ENCODE results near the gene MAB21L4. TPM values are rescaled to one million over a fixed set of nuclear protein-coding genes. Genes with fewer than 3 reads are reported as not detected.

Gene MAB21L4
- total and polyA plus RNA-seq, 2 experiments from 2014 or later: not detected

- Histone ChIP-seq H3K4me1 (ENCODE audit: low read depth) (peaks cover under 1% of the 10 kb centered on the region), H3K27me3 (no peaks in the 10 kb centered on the region), H3K4me3 (no peak overlapping the region), H3K36me3 (no peaks in the 10 kb centered on the region), H3K27ac (no peak overlapping the region), H3K9me3 (ENCODE audit: low read depth) (no peaks in the 10 kb centered on the region)
- DNase-seq (ENCODE audit: low read depth in 1 of 2, low spot score in 1 of 2): peak in 1 of 2 donors; percentile 28
- TF ChIP-seq CTCF (IDR thresholded peaks at IDR 0.05; ENCODE audit: low read depth, low read length): no peak
Measured at GRCh38 chr2:240873805-240874714, 21.9 kb downstream of the MAB21L4 start.

DNA sequence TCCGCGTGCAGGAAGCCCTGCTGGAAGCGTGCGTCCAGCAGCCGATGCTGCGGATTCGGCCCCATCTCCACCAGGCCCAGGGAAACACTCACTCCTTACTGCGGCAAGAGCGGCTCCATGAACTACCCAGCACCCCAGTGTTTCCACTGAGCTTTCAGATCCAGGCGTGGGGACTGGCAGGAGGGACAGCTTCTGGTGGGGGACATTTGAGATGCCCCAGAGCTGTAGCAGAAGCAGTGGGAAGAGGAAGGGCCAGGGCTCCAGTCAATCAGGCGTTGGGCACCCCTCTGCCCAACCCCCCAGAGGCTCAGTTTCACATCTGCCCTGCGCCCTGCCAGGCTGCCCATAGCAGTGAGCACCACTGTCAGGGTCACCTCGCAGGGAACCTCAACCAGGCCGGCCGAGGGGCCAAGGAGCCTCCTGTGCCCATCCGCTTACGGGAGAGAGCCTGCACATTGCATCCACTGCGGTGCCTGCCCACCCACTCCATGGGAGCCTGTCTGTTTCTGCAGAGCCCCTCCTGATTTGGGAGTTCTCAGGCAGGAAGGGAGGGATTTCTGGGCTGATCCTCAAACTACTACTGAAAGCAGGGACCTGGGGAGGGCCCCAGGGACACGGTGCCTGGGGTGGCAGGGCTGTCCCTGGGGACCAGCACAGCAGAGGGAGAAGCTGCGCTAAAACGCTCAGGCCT lies 22.7 kb downstream of the MAB21L4 start:
- TF ChIP-seq CTCF (IDR thresholded peaks at IDR 0.05; ENCODE audit: low read depth, low read length): no peak
- no peaks in the 10 kb centered on the region for H3K9me3 ChIP-seq (ENCODE audit: low read depth)
- no peaks in the 10 kb centered on the region for H3K27me3 ChIP-seq
- no peak for DNase-seq (ENCODE audit: low read depth in 1 of 2, low spot score in 1 of 2)
- peaks cover 8% of the 10 kb centered on the region for H3K4me1 ChIP-seq (ENCODE audit: low read depth)
- H3K27ac ChIP-seq: no peak overlapping the region
- no peaks in the 10 kb centered on the region for H3K36me3 ChIP-seq
- H3K4me3 ChIP-seq: no peak overlapping the region

DNA sequence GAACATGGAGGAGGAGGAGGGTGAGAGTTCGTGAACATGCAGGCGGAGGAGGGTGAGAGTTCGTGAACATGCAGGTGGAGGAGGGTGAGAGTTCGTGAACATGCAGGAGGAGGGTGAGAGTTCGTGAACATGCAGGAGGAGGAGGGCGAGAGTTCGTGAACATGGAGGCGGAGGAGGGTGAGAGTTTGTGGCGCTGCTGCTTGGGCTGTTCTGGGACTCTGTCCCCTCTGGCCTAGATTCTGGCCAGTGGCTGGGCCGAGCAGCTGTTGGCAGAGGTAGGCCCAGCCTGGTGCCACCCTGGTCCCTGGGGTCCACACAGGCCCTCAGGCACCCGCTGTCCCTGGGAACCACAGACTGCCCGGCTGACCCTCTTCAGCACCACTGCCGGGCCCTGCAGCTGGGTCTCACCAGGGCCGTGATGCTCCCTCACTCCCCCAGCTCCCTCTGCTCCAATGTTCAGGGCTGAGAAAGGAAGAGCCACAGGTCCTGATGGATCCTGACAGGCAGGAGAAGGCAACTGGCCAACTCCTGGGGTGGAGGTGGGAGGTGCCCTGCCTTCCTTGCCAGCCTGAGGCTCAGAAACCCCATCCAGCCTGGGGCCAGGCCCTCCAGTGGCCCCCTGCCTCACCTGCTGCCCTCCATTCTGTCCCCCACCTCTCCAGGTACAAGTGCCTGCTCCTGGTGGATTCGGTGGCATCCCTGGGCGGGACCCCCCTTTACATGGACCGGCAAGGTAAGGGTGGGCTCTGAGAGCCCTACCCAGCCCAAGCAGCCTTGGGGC lies 23.4 kb downstream of the MAB21L4 start:
- Histone ChIP-seq H3K36me3 (no peaks in the 10 kb centered on the region), H3K4me3 (no peak overlapping the region), H3K4me1 (ENCODE audit: low read depth) (peaks cover 11% of the 10 kb centered on the region), H3K9me3 (ENCODE audit: low read depth) (no peaks in the 10 kb centered on the region), H3K27ac (no peak overlapping the region), H3K27me3 (no peaks in the 10 kb centered on the region)
- DNase-seq (ENCODE audit: low read depth in 1 of 2, low spot score in 1 of 2): no peak
- TF ChIP-seq CTCF (IDR thresholded peaks at IDR 0.05; ENCODE audit: low read depth, low read length): no peak

GRCh38 chr2:240871071-240871958 lies 24.6 kb downstream of the MAB21L4 start:
- DNase-seq (ENCODE audit: low read depth in 1 of 2, low spot score in 1 of 2): no peak

More at GRCh38 chr2:240871071-240871958, 24.6 kb downstream of the MAB21L4 start:
- no peak for TF ChIP-seq CTCF (IDR thresholded peaks at IDR 0.05; ENCODE audit: low read depth, low read length)
- Histone ChIP-seq H3K9me3 (ENCODE audit: low read depth) (no peaks in the 10 kb centered on the region), H3K36me3 (no peaks in the 10 kb centered on the region), H3K27me3 (no peaks in the 10 kb centered on the region), H3K4me3 (no peak overlapping the region), H3K4me1 (ENCODE audit: low read depth) (peaks cover 11% of the 10 kb centered on the region), H3K27ac (no peak overlapping the region)

Measured in cardiac muscle cell (in vitro differentiated cells and primary cell).